ENCODE results near the gene CD81. TPM values are rescaled to one million over a fixed set of nuclear protein-coding genes. Genes with fewer than 3 reads are reported as not detected.

CD81 gene
- total and polyA plus RNA-seq, 9 of the 15 experiments (the other 6 are each of a cell fraction or from before 2014, with no cell fraction given) = 2.4 to 189 (median 61.7) TPM

- TF ChIP-seq AFF4 (CRISPR knock-in tag; IDR thresholded peaks at IDR 0.05) = no peak
- TF ChIP-seq ZNF146 (CRISPR knock-in tag; IDR thresholded peaks at IDR 0.05; ENCODE audit: unreplicated experiment) = no peak
- no peak for TF ChIP-seq ARID3A (IDR thresholded peaks at IDR 0.05; ENCODE audit: borderline replicate concordance, low read depth, low read length)
- no peak for TF ChIP-seq ZNF165 (CRISPR knock-in tag; IDR thresholded peaks at IDR 0.05; ENCODE audit: borderline replicate concordance)
- TF ChIP-seq ETS1 (conservative IDR thresholded peaks at IDR 0.05; ENCODE audit: control insufficient read depth, low read depth, low read length) = no peak
- no peak for TF ChIP-seq BACH1 (tag; IDR thresholded peaks at IDR 0.05)
- TF ChIP-seq SPI1 (IDR thresholded peaks at IDR 0.05; ENCODE audit: borderline replicate concordance, low read depth, low read length) = no peak
- TF ChIP-seq MEF2A (IDR thresholded peaks at IDR 0.05; ENCODE audit: control insufficient read depth, low read depth, low read length) = no peak
- no peak for TF ChIP-seq E2F8 (IDR thresholded peaks at IDR 0.05; ENCODE audit: low read depth, partially characterized antibody)
- no peak for TF ChIP-seq PPARD (CRISPR knock-in tag; IDR thresholded peaks at IDR 0.05)
- TF ChIP-seq RB1 (IDR thresholded peaks at IDR 0.05; ENCODE audit: low read depth) = peak; percentile 74; the same call in 1 of the 2 replicates
- TF ChIP-seq E2F1 (CRISPR knock-in tag; IDR thresholded peaks at IDR 0.05) = no peak
- TF ChIP-seq KLF10 (CRISPR knock-in tag; IDR thresholded peaks at IDR 0.05) = no peak
- no peak for TF ChIP-seq SIRT6 (IDR thresholded peaks at IDR 0.05; ENCODE audit: low read depth, low read length)
These were observed 42.8 kb downstream of the CD81 start (continued) for GRCh38 chr11:2419638-2420501.
